EH (cell line): ENCODE results near the gene LRRC4C.
"Not testable (repeated sequence)": the region's sequence is repeated elsewhere in the genome, so short reads cannot be mapped to it uniquely, and the experiment has no call there.

Experiments used
- DNase-seq: peaks from one replicate; pipeline ENCODE4 v3.0.0-alpha.2; 2015; ENCODE audit warnings: low read depth

The LRRC4C gene

DNA sequence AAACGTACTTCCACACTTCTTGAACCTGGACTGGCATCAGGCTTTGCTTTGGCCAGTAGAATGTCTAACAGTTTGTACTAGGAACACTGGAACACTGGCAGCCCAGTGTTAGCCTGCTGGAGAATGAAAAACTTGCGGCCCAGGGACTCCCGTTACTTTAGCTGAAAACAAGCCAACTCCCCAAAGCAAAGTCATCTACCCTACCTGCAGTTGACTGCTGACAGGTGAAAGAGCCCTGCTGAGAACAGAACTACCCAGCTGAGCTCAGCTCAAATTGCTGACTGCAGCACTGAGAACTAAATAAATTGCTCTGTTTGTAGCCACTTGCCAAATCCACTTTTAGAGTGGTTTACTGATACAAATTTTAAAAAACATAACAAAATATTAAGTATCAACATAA is 342.5 kb downstream of the LRRC4C start:
- DNase-seq = no peak

DNA sequence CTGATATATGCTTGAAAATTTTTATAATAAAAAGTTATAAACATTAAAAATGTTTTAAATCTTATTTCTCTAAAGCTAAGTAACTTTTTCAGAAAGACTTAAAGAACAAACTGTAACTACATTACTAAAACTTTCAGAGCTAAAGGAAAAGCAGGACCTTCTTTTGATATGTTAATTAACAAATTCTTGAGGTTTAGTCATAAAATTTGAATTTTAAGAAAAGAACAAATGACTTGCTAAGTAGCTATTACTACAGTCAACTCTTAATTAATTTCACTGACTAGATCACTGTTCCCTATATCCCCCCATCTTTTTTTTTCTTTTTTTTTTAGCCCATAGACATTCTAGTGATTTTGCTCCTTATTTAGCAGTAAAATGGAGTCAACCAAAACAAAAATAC is 344.4 kb downstream of the LRRC4C start:
- no peak for DNase-seq

DNA sequence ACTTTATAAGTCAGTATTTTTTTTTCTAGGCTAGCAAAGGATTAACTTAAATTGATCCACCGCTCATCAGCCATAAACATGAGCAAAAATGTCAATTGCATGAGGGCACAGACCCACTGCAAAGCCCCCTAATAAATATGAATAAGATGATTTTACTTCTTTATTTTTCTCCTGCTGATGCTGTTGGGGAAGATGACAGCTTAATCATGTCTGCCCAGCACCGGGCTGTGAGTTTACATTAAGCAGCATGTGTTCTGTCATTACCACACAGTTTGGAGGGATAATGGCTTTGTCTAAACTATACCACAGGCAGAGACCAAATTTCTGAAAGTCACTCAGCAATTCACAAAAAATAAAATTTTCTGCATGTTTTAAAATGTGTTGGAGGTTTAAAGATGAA is 346.3 kb downstream of the LRRC4C start:
- no peak for DNase-seq

DNA sequence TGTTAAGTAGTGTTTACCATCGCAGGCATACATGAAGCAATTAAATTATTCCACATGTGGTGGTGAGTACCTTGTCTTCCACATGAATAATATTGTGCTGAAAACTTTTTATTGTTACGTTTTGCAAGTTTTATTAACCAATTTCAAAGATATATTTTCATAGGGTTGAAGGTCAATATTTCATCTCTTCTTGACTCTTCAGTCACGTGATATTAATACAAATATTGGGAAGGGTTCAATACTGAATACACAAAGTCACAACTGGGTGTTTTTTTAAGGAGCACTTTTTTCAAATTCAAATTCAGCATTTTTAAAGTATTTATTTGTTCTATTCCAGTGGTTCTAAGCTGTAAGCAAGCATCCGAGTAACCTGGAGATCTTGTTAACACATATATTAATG is 348.9 kb downstream of the LRRC4C start:
- no peak for DNase-seq

DNA sequence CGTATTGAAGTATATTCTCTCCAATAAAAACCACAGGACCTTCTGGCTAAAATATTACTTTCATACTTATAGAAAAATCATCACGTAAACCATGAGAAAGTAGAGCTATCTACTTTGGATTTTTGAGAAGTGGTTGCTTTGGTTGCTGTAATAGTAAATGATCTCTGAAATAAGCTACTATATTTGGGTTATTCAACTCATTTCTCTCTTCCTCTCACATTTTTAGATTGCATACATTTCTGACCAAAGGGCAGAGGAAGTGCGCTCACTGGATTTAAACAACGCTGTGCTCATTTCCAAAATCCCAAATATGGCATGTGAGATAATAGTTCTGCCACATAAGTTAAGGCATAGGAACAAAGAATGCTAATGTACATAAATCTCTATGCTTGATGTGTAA is 357.0 kb downstream of the LRRC4C start:
- no peak for DNase-seq

DNA sequence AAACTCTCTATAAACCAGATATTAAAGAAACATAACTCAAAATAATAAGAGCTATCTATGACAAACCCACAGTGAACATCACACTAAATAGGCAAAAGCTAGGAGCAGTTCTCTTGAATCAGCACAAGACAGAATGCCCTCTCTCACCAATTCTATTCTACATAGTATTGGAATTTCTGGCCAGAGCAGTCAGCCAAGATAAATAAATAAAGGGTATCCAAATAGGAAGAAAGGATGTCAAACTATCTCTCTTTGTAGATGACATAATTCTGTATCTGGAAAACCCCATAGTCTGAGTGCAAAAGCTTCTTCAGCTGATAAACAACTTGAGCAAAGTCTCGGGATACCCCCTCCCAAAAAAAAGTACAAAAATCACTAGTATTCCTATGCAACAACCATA is 359.8 kb downstream of the LRRC4C start:
- DNase-seq = no peak

DNA sequence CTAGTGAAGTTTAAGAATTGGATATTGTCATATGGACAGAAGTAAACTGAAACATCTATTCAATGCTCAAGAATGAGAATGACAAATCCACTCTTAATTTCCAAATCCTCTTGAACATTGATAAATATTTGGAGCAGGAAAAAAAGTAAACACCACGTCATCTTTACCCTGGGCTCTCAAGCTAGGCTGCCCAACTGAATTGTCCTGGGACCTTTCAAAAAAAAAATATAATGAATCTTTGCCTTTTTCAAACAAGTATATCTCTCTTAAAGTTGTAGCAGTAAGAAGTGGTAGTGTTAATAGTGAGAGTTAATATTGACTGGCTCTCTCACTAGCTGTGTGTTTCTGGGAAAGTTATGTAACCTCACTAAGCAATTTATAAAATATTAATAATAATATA is 374.3 kb downstream of the LRRC4C start:
- DNase-seq = no peak

DNA sequence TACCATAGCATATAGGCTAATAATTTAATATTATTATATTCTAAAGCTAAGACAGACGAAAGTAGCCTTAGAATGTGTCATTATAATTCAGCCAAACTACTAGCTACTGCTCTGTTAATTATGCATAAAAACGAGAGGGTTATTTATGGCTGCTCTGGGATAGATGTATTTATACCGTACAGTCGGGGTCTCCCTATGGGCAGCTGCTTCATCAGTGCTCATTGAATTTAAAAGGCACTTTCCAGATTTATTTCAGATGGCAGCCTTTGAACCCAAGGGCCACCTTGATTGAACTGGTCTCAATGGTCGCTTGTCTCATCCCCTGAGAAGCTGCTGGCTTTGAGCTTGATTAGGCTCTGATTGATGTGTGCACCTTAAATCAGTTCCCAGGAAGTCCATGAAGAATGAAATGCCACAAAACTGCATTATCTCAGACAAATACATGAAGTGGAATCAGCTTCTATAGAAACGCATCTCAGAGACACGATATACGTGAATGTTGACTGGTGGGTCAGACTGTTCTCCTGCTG is 377.6 kb downstream of the LRRC4C start:
- no peak for DNase-seq

DNA sequence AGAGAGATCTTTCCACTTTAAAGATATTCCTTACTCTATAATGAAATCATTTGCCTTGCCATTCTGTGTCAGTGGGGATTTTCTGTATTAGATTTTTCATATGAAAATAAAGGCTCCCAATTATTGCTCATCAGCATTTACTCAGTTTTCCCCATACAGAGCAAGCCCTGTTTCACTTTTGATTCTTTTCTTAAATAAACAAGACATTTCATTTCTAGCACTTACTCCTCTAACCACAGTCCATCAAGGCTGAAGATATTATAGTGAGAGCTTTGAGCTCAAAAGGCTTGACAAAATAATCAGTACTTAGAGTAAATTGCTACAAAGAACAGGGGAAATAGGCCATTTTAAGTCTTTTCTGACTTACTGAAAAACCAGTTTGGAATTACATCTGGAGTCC is 385.1 kb downstream of the LRRC4C start:
- no peak for DNase-seq

DNA sequence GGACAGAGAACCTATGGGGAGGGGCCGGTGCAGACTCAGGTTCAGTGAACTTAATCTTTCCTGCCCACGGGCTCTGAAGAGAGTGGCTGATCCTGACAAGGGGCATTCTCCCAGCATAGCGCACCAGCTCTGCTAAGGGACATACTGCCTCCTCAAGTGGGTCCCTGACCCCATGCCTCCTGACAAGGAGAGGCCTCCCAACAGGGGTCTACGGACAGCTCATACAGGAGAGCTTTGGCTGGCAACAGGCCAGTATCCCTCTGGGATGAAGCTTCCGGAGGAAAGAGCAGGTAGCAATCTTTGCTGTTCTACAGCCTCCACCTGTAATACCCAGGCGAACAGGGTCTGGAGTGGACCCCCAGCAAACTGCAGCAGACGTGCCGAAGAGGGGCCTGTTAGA is 394.0 kb downstream of the LRRC4C start:
- no peak for DNase-seq

DNA sequence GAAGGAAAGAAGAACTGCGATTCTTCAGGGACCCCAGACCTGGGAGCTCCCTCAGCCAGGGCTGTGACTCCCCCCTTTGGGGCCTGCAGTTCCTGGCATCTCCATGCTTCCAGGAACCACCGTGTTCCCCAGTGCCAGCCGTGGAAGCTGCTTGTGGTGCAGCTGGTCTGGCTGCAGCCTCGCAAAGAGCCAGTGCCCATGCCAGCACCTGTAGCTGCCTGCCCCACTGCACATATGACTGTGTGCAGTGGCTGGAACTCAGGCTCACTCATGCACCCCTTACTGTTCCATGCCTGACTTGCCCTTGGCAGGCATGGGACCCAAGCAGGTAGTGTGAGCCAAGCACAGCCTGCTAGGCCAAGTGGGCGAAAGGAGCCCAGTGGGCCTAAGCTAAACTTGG is 401.3 kb downstream of the LRRC4C start:
- DNase-seq = no peak

DNA sequence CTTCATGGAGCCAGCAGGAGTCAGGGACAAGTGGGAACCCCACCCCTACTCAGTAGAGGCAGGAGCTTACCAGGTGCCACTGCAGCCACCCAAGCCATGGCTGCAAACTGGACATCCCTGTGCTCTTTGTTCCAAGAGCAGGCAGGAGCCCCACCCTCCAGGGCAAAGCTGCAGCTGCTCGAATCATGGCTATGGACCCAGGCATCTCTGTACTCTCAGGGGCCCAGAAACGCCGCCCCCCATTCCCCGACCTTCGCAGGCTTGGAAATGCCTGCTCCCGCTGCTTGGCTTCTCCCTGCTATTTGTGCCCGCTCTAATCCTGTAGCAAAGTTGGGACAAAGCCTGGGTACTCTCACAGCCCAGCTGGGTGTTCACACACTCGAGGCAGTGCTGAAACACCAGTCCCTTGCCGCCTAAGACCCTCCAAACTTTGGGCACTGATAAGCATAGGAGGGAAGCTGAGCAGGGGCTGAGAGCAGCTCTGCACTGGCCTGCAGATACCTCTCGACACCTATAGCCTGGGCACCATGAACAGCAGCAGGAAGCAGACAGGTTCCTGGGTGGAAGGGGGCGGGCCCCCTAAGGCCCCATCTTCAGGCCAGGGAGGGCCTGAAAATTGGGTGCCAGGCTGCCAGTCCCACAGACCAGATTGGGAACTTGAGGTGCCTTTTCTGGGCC is 402.4 kb downstream of the LRRC4C start:
- DNase-seq = no peak

DNA sequence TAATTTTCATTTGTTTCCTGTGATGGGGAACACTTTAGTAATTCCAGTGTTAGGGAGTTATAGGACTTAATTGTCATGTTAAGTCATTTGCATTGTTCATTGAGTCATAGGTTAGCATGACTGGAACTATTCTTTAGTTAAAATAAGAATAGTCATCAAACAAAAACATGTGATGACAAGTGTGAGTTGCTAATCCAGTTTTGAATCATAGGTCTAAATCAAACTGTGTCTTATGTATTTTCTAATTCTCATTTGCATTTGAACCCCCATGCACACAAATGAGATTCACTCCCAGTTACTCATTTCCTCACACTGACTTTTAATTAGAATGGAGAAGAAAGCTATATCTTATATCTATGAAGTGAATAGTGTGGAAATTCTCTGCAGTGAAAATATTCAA is 405.6 kb downstream of the LRRC4C start:
- no peak for DNase-seq

DNA sequence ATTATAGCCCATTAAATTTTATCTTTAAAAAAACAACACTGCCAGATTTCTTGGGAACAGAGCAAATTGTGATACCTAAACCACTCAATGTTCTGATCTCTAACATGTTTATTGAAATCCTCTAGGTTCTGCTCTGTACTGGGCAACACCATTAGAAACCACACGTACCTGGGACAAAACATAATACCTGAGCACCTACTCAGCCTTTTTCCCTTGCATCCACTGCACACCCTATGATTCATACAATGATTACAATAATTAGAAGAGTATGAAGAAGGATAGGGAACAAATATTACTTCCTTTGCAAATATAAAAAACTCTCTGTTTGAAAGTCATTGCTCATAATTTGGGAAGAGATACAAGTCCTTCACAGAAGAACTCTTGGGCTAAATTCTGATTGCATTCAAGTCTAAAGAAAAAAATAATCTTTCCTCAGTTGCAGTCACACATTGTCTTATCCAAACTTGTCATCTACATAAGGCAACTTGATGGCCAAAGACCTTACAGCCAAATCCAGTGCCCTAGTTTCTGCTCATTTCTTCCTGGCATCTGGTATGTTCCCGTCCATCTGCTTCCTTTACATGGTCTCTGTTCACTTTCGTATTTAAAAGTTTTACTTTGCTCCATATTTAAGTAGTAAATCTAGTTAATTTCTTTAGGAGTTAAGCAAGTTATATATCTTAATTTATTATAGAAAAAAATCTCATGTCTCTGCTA is 407.4 kb downstream of the LRRC4C start:
- no peak for DNase-seq

DNA sequence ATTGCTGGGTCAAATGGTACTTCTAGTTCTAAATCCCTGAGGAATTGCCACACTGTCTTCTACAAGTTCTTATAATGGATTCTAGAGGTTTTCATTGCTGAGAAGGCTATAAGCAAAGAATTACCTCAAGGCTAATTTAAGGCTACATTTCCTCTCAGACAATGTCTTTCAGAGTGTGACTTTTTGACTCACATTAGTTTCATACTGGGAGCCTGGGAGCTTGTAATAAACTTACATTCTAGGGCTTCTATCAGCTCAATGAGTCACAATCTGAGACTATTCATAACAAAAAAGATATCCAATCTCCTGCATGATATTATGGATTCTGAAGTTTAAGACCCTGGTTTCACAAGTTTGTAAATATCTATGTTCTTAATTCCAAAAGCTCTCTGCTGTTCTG is 408.7 kb downstream of the LRRC4C start:
- no peak for DNase-seq

DNA sequence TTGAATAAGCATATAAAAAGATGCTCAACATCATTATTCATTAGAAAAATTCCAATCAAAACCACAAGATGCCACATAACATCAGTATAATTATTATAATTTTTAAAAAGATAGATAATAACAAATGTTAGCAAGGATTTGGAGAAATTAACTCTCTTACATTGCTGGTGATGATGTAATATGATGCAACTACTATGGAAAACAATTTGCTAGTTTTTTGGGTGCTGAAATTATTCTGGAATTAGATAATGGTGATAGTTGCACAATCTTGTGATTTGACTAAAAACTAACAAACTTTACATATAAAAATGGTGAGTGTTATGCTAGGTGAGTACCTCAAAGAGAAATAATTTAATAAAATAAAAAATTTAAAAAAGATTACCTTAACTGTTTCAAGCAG is 412.2 kb downstream of the LRRC4C start:
- no peak for DNase-seq

DNA sequence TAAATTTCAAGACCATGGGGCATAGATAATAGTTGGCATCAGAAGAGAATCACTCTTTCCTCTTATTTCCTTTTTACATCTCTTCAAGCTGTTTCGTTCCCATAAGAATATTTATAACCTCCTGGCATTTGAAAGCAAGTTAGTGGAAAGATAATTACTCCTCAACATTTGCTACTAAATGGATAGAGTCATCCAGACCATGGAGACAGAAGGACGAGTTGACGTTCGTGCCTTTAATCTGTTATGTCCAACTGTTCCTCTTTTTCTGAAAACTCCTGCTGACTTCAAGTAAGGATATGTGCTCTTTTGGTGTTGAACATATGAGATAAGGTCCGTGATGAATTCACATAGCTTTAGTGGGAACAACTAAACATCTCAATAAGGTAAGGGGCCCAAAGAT is 414.2 kb downstream of the LRRC4C start:
- no peak for DNase-seq

DNA sequence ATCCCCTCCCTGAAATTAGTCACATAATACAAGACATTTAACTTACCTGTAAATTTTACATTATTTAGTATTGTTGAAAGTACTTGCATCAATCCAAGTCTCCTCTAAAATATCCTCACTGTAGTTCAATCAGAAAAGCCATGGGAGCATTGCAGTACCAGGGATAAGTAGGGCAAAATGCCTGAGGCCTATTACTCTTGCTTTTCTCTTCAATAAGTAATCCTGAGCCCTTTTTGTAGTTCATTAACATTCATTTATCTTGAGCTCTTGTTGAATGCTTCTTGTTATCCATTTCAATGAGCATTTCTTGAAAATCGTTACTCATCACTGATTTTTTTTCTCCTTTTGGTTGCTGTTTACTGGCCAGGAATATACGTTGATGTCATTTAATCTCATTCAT is 414.7 kb downstream of the LRRC4C start:
- DNase-seq = no peak

DNA sequence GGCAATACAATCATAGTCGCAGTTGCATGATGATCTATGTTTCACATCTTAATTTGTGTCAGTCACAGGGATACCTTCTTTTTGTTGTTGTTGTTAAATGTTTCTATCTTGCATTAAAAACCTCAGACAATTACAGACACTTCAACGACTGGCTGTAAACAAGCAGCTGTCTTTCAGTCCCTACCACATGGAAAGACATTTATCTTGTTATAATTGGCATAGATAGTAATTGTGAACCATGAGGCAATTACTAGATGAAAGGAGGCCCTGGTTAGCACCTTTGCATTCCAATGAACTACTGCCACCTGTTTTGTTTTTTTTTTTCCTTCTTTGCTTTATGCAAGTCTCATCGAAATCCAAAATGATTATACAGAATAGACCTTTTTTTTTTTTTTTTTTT is 416.8 kb downstream of the LRRC4C start:
- no peak for DNase-seq

DNA sequence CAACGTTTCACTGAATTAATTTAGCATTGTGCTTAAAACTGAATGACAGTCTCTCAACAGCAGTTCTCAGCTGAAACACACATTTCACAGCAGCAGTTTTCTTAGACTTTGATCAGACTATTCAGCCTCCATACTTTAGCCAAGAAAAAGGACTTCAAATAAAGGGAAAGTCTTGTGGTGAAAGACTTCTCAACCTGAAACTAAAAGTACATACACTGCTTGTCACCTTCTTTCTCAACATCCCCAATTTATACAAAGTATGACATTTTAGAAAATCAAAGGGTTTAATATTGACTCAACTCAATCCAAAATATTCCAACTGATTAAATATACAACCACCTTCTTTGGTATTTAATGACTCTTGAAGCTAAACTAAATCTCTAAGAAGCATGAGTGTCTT is 419.0 kb downstream of the LRRC4C start:
- no peak for DNase-seq

DNA sequence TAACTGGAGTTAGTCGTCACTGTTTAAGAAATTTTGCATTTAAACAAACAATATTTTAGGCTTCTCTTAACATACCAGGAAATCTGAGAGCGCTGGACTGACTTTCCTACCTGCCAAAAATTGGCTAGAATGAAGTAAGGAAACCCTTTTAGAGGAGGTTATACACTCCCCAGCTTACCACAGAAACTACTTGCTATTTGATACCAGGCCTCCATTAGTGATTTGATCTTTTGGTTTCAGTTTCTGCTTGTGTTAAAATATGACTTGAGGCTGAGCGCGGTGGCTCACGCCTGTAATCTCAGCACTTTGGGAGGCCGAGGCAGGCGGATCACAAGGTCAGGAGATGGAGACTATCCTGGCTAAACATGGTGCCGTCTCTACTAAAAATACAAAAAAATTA is 419.9 kb downstream of the LRRC4C start:
- no peak for DNase-seq

DNA sequence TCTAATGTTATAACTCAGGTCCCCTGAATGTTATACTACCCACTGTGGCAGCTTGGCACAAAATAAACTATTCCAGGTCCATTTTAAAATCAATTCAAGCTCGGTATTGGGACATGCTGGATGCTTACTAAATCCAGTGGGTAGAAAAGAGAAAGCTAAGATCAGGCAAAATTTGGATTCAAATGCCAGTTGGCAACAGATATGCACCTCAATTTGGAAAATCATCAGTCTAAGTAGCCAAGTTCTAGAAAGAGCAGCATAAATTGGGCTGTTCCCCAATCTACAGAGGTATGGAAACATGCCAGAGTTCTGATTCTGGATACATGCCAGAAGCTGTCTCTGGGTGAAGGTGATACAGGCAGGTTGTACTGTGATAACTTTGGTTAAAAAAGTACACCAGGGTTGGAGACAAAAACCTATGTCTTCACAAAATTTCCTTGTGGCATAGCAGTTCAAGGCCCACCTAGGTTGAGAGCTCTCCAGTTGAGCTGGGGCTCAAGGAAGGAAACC is 427.8 kb downstream of the LRRC4C start:
- no peak for DNase-seq

DNA sequence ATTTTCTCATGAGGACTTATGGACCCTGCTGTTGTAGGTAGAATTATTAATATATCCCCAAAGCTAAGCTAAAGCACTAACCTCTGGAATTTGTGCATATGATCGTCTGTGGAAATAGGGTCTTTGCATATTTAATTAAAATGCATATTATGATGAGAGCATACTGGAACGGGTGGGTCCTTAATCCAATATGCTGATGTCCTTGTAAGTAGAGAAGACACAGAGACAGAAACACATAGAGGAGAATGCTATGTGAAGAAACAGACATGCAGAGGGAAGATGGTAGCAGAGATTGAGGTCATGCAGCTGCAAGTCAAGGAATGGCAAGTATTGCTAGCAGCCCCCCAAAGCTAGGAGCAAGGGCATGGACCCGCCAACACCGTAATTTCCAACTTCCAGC is 439.2 kb downstream of the LRRC4C start:
- DNase-seq = no peak

DNA sequence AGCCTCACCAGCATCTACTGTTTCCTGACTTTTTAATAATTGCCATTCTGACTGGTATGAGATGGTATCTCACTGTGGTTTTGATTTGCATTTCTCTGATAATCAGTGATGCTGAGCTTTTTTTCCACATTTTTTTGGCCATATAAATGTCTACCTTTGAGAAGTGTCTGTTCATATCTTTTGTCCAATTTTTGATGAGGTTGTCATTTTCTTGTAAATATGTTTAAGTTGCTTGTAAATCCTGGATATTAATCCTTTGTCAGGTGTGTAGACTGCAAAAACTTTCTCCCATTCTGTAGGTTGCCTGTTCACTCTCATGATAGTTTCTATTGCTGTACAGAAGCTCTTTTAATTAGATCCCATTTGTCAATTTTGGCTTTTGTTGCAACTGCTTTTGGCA is 439.8 kb downstream of the LRRC4C start:
- DNase-seq = not testable (repeated sequence)
